Measurements from ENCODE around the gene PTRH1. TPM values are rescaled to one million over a fixed set of nuclear protein-coding genes. Genes with fewer than 3 reads are reported as not detected.

Gene PTRH1
- total RNA-seq, 1 experiment from 2014 or later = 21.8 TPM

DNA sequence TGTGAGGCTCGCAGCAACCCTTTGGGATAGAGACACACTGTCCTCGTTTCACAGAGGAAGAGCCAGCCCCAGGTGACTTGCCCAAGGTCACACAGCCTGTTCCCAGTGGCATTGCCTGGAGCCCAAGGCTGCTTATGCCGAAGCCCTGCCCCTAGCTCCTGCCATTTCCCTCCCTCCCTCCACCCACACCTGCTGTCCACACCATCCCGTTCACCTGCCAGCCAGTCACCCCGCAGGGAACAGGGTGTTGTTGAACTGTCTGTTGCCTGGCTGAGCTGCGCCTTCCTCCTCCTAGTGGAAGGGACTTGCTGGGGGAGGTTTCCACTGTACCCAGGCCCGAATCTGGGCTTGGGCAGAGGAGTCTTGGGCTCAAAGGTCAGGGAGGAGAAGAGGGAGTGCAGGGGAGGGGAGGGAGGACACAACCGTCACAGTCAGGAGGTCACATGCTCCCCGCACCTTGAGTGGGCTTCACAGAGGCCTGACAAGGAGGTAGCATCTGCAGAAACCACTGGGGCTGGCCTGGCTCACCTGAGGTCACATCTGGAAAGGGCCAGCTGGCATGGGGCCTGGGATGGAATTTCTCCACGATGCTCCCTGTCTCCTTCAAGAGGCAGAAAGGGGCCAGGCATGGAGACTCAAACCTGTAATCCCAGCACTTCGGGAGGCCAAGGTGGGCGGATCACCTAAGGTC is 6.7 kb upstream of the PTRH1 start:
- CTCF ChIA-PET = interaction anchor here (1.0 to 2.7 kb wide), 5 partner anchors 13 to 199 kb away, joined by 3 to 17 read pairs (median 4); partner anchors contain the start of genes ST6GALNAC4 and TOR2A
- POLR2A ChIA-PET = interaction anchor here (0.9 to 1.2 kb wide), 4 partner anchors 9 to 133 kb away, joined by 3 to 7 read pairs (median 4); partner anchors contain the start of gene TOR2A
- RAD21 ChIA-PET (ENCODE audit: low non-redundant PET in 1 of 2, low total read pairs in 2 of 2, uncharacterized antibody in 2 of 2, unreplicated experiment in 2 of 2) = no interaction called here

More for the DNA sequence above, 6.7 kb upstream of the PTRH1 start:
- intact Hi-C loops (cut with micrococcal nuclease) = loop anchor here (5.0 kb wide), 2 partner anchors 110 to 200 kb away; partner anchors contain the start of gene STXBP1
- peak overlapping the region in 1 of 2 experiments; percentile 46; a peak in 1 of 4 replicates for H3K4me3 ChIP-seq (replicated peaks in 1 of 2; ENCODE audit: low read depth in 1 of 2, low read length in 2 of 2)
- H2AFZ ChIP-seq (ENCODE audit: low read depth, low read length, poor library complexity, severe bottlenecking) = peak overlapping the region; percentile 31
- peaks cover 54 to 62% of the 10 kb centered on the region in 2 experiments for H3K4me1 ChIP-seq (ENCODE audit: control insufficient read depth in 1 of 2, insufficient read depth in 2 of 2, low read length in 2 of 2)
- no peaks in the 10 kb centered on the region for H3K79me2 ChIP-seq (ENCODE audit: insufficient read depth, low read length)
- DNase-seq (ENCODE audit: low read depth, low spot score) (no peak), ATAC-seq (peak; percentile 15)
- BruUV-seq (replicated peaks) = no TSS peak
- H3K9ac ChIP-seq (ENCODE audit: low read length) = peak overlapping the region; percentile 42
- H3K9me3 ChIP-seq (ENCODE audit: control insufficient read depth in 1 of 2, insufficient read depth in 1 of 2, low read depth in 1 of 2, low read length in 2 of 2) = no peaks in the 10 kb centered on the region
- H3K27me3 ChIP-seq (ENCODE audit: insufficient read depth, low read length) = no peaks in the 10 kb centered on the region
- H3K4me2 ChIP-seq (ENCODE audit: low read length) = peak overlapping the region; percentile 86
- H3K9me2 ChIP-seq (ENCODE audit: insufficient read depth) = no peaks in the 10 kb centered on the region
- peak overlapping the region; percentile 93 for H3K27ac ChIP-seq (ENCODE audit: low read depth, low read length)
- no peak for TF ChIP-seq EZH2phosphoT487 (IDR thresholded peaks at IDR 0.05; ENCODE audit: borderline replicate concordance)
- no peak for TF ChIP-seq EGR1 (IDR thresholded peaks at IDR 0.05; ENCODE audit: low read depth)
- TF ChIP-seq ZNF274 (IDR thresholded peaks at IDR 0.05; ENCODE audit: low read depth, low read length) = no peak
- no peak for TF ChIP-seq ZFX (IDR thresholded peaks at IDR 0.05)
- TF ChIP-seq, protein P1, sequence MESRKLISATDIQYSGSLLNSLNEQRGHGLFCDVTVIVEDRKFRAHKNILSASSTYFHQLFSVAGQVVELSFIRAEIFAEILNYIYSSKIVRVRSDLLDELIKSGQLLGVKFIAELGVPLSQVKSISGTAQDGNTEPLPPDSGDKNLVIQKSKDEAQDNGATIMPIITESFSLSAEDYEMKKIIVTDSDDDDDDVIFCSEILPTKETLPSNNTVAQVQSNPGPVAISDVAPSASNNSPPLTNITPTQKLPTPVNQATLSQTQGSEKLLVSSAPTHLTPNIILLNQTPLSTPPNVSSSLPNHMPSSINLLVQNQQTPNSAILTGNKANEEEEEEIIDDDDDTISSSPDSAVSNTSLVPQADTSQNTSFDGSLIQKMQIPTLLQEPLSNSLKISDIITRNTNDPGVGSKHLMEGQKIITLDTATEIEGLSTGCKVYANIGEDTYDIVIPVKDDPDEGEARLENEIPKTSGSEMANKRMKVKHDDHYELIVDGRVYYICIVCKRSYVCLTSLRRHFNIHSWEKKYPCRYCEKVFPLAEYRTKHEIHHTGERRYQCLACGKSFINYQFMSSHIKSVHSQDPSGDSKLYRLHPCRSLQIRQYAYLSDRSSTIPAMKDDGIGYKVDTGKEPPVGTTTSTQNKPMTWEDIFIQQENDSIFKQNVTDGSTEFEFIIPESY (IDR thresholded peaks at IDR 0.05; ENCODE audit: extremely low read depth, insufficient replicate concordance, low read length) = no peak
- TF ChIP-seq, protein P2, sequence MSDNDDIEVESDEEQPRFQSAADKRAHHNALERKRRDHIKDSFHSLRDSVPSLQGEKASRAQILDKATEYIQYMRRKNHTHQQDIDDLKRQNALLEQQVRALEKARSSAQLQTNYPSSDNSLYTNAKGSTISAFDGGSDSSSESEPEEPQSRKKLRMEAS (IDR thresholded peaks at IDR 0.05) = no peak
- TF ChIP-seq RAD21 (IDR thresholded peaks at IDR 0.05; ENCODE audit: low read depth) = no peak
- TF ChIP-seq SRF (IDR thresholded peaks at IDR 0.05; ENCODE audit: low read depth) = no peak
- TF ChIP-seq, protein P3, sequence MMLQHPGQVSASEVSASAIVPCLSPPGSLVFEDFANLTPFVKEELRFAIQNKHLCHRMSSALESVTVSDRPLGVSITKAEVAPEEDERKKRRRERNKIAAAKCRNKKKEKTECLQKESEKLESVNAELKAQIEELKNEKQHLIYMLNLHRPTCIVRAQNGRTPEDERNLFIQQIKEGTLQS (IDR thresholded peaks at IDR 0.05) = no peak
- no peak for TF ChIP-seq YY1 (IDR thresholded peaks at IDR 0.05; ENCODE audit: extremely low read depth, insufficient replicate concordance, low read depth, low read length)
- TF ChIP-seq ELF1 (IDR thresholded peaks at IDR 0.05; ENCODE audit: borderline replicate concordance, low read depth) = no peak
- TF ChIP-seq EZH2 (IDR thresholded peaks at IDR 0.05) = no peak
- TF ChIP-seq, protein P4, sequence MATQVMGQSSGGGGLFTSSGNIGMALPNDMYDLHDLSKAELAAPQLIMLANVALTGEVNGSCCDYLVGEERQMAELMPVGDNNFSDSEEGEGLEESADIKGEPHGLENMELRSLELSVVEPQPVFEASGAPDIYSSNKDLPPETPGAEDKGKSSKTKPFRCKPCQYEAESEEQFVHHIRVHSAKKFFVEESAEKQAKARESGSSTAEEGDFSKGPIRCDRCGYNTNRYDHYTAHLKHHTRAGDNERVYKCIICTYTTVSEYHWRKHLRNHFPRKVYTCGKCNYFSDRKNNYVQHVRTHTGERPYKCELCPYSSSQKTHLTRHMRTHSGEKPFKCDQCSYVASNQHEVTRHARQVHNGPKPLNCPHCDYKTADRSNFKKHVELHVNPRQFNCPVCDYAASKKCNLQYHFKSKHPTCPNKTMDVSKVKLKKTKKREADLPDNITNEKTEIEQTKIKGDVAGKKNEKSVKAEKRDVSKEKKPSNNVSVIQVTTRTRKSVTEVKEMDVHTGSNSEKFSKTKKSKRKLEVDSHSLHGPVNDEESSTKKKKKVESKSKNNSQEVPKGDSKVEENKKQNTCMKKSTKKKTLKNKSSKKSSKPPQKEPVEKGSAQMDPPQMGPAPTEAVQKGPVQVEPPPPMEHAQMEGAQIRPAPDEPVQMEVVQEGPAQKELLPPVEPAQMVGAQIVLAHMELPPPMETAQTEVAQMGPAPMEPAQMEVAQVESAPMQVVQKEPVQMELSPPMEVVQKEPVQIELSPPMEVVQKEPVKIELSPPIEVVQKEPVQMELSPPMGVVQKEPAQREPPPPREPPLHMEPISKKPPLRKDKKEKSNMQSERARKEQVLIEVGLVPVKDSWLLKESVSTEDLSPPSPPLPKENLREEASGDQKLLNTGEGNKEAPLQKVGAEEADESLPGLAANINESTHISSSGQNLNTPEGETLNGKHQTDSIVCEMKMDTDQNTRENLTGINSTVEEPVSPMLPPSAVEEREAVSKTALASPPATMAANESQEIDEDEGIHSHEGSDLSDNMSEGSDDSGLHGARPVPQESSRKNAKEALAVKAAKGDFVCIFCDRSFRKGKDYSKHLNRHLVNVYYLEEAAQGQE (IDR thresholded peaks at IDR 0.05; ENCODE audit: low read depth) = no peak
- no peaks in the 10 kb centered on the region for H4K20me1 ChIP-seq (ENCODE audit: insufficient read depth)
- no peaks in the 10 kb centered on the region for H3K36me3 ChIP-seq (ENCODE audit: control insufficient read depth in 1 of 2, insufficient read depth in 2 of 2, low read length in 2 of 2)
